Endothelial cell of umbilical vein (primary cell): ENCODE data around the gene MTSS2. TPM values are rescaled to one million over a fixed set of nuclear protein-coding genes. Genes with fewer than 3 reads are reported as not detected.

Source experiments
- BruUV-seq: library from RNA; stranded (reverse); fragments of 400-500 nt; replicated peaks from 2 replicates; lab custom pipeline; 2021; lab: Mats Ljungman, UMichigan
- CTCF ChIA-PET: fragments of 300-600, 350-600 bp; sonication (Branson Sonifier 250); formaldehyde crosslinking; loops from one replicate; lab custom pipeline; 2021; ENCODE audit warnings: antibody characterized with exemption, inconsistent platforms; lab: Charles Lee
- POLR2A ChIA-PET: fragments of 300-600, 350-600 bp; sonication (Branson Sonifier 250); formaldehyde crosslinking; loops from one replicate; lab custom pipeline; 2021; ENCODE audit warnings: antibody characterized with exemption, inconsistent platforms; lab: Charles Lee
- DNase-seq: peaks from one replicate; pipeline ENCODE4 v3.0.0-alpha.2; 2011; ENCODE audit warnings: low read depth, low spot score
- FAIRE-seq: peaks from 2 replicates; lab custom pipeline; 2011; peaks lifted over from hg19 to GRCh38; lab: Jason Lieb, UNC
- H2AFZ ChIP-seq: 2 replicates; pipeline ENCODE4 v1.6.0; 2012; ENCODE audit warnings: low read depth, low read length, control low read depth, inconsistent platforms
- H3K27ac ChIP-seq: 2 replicates; pipeline ENCODE4 v1.5.1; 2011; ENCODE audit warnings: low read depth, mild to moderate bottlenecking, control low read depth, low read length, moderate library complexity; ENCODE audit not compliant: insufficient read depth
- H3K27me3 ChIP-seq, 2 experiments: 2 replicates each; pipeline versions ENCODE4 v1.6.0 to v1.6.1; 2011; ENCODE audit warnings: low read length in 2 of 2, mixed read lengths in 1 of 2; ENCODE audit not compliant: control insufficient read depth in 2 of 2, insufficient read depth in 2 of 2
- H3K36me3 ChIP-seq, 2 experiments: 2 replicates in 1 of 2; 3 replicates in 1 of 2; pipeline ENCODE4 v1.5.1; 2011; ENCODE audit warnings: low read length in 2 of 2, mild to moderate bottlenecking in 1 of 2, moderate library complexity in 1 of 2; ENCODE audit not compliant: control insufficient read depth in 2 of 2, insufficient read depth in 2 of 2; ENCODE audit errors: extremely low read depth in 1 of 2
- H3K4me1 ChIP-seq: 3 replicates; pipeline ENCODE4 v1.5.1; 2011; ENCODE audit warnings: mild to moderate bottlenecking, low read length; ENCODE audit not compliant: control insufficient read depth, insufficient read depth; ENCODE audit errors: extremely low read depth
- H3K4me2 ChIP-seq: 2 replicates; pipeline ENCODE4 v1.6.1; 2011; ENCODE audit warnings: low read length, control low read depth, mixed read lengths; ENCODE audit not compliant: insufficient read depth
- H3K4me3 ChIP-seq, 3 experiments: fragments of 200-600 bp in 1 of 3; sonication (generic), shearing (Covaris generic) in 1 of 3; replicated peaks in 1 of 3; 2 replicates each; pipeline ENCODE4 v1.5.1; 2011 to 2016; ENCODE audit warnings: control low read depth in 3 of 3, low read length in 3 of 3, mild to moderate bottlenecking in 2 of 3, inconsistent platforms in 1 of 3, low read depth in 1 of 3, moderate library complexity in 1 of 3; ENCODE audit not compliant: insufficient read depth in 1 of 3
- H3K79me2 ChIP-seq: 2 replicates; pipeline ENCODE4 v1.6.0; 2012; ENCODE audit warnings: low read length, inconsistent platforms; ENCODE audit not compliant: control insufficient read depth, insufficient read depth
- H3K9ac ChIP-seq: replicated peaks from 2 replicates; pipeline ENCODE3; 2011; ENCODE audit warnings: low read length, control low read depth; ENCODE audit not compliant: insufficient read depth; ENCODE audit errors: extremely low read depth
- H3K9me1 ChIP-seq: replicated peaks from 3 replicates; pipeline ENCODE4 v1.6.0; 2011; ENCODE audit warnings: mild to moderate bottlenecking, low read length; ENCODE audit not compliant: control insufficient read depth, insufficient read depth; ENCODE audit errors: extremely low read depth
- H3K9me3 ChIP-seq: replicated peaks from 2 replicates; pipeline ENCODE4 v1.5.1; 2012; ENCODE audit warnings: low read length, inconsistent platforms; ENCODE audit not compliant: control insufficient read depth, insufficient read depth
- H4K20me1 ChIP-seq: replicated peaks from 2 replicates; pipeline ENCODE3; 2011; ENCODE audit warnings: mild to moderate bottlenecking, low read length; ENCODE audit not compliant: control insufficient read depth, insufficient read depth; ENCODE audit errors: extremely low read depth
- EZH2 ChIP-seq: IDR thresholded peaks from 2 replicates; pipeline ENCODE4 v1.6.1; 2012; ENCODE audit warnings: borderline replicate concordance, low read depth, mild to moderate bottlenecking, moderate library complexity, low read length, inconsistent platforms; ENCODE audit not compliant: severe bottlenecking
- FOS ChIP-seq: IDR thresholded peaks from 2 replicates; pipeline ENCODE4 v1.6.1; 2011; ENCODE audit warnings: mild to moderate bottlenecking, low read length, moderate library complexity, borderline replicate concordance; ENCODE audit not compliant: insufficient read depth
- GATA2 ChIP-seq: IDR thresholded peaks from 2 replicates; pipeline ENCODE4 v1.7.0; 2011; ENCODE audit warnings: low read depth, mild to moderate bottlenecking, moderate library complexity, mixed read lengths, low read length; ENCODE audit not compliant: insufficient read length, insufficient read depth
- JUN ChIP-seq: IDR thresholded peaks from 2 replicates; pipeline ENCODE4 v1.6.1; 2011; ENCODE audit warnings: borderline replicate concordance, low read depth; ENCODE audit not compliant: insufficient read length, insufficient read depth
- MYC ChIP-seq: IDR thresholded peaks from one replicate; pipeline ENCODE4 v1.6.1; 2011; ENCODE audit warnings: mild to moderate bottlenecking, low read depth, low read length
- POLR2A ChIP-seq: IDR thresholded peaks from 2 replicates; pipeline ENCODE4 v1.6.1; 2012; ENCODE audit warnings: low read depth, mild to moderate bottlenecking, control low read depth, low read length
- POLR2AphosphoS5 ChIP-seq: IDR thresholded peaks from 2 replicates; pipeline ENCODE4 v1.6.1; 2012; ENCODE audit warnings: low read depth, mild to moderate bottlenecking, control low read depth, low read length, moderate library complexity; ENCODE audit not compliant: insufficient read depth
- dilution Hi-C: fragments of 300-500 bp; cut with MboI; formaldehyde crosslinking; loops from one replicate; pipeline ENCODE4 v1.15.0; 2019; ENCODE audit warnings: low sequenced_read_pairs; ENCODE audit not compliant: extremely low pct_ligation_motif_present
- intact Hi-C: fragments of 100-400 bp; cut with micrococcal nuclease; formaldehyde crosslinking; loops from one replicate; pipeline ENCODE4 v1.10.0; 2022
- polyA plus RNA-seq, 4 experiments: library from polyadenylated mRNA; depleted of rRNA in 3 of 4; stranded (reverse) in 3 of 4; unstranded in 1 of 4; fragments of >200 nt; gene quantifications; 2 replicates each; pipeline versions ENCODE4 v1.2.1 to v1.2.3, GENCODE V29; 2011 to 2012; ENCODE audit warnings: missing spikeins in 1 of 4
- total RNA-seq: library from RNA; stranded (reverse); gene quantifications from 2 replicates; pipeline ENCODE4 v1.2.3, GENCODE V29; 2021
- TF ChIP-seq, protein P1 (sequence below), 2 donors: IDR thresholded peaks; 1 replicate in 1 of 2; 2 replicates in 1 of 2; pipeline ENCODE4 v1.5.1; 2011; ENCODE audit warnings: low read length in 2 of 2, mild to moderate bottlenecking in 2 of 2, moderate library complexity in 2 of 2, control low read depth in 1 of 2, inconsistent platforms in 1 of 2, low read depth in 1 of 2; ENCODE audit not compliant: insufficient read depth in 1 of 2; ENCODE audit errors: extremely low read depth in 1 of 2
- TF ChIP-seq, protein P2 (sequence below): IDR thresholded peaks from 2 replicates; pipeline ENCODE4 v1.6.1; 2011; ENCODE audit not compliant: insufficient read depth, insufficient read length

MTSS2 gene
- total and polyA plus RNA-seq, 2 donors (not counting 3 experiments of a cell fraction or from before 2014, with no cell fraction given): 38.4 to 42.3 TPM

DNA sequence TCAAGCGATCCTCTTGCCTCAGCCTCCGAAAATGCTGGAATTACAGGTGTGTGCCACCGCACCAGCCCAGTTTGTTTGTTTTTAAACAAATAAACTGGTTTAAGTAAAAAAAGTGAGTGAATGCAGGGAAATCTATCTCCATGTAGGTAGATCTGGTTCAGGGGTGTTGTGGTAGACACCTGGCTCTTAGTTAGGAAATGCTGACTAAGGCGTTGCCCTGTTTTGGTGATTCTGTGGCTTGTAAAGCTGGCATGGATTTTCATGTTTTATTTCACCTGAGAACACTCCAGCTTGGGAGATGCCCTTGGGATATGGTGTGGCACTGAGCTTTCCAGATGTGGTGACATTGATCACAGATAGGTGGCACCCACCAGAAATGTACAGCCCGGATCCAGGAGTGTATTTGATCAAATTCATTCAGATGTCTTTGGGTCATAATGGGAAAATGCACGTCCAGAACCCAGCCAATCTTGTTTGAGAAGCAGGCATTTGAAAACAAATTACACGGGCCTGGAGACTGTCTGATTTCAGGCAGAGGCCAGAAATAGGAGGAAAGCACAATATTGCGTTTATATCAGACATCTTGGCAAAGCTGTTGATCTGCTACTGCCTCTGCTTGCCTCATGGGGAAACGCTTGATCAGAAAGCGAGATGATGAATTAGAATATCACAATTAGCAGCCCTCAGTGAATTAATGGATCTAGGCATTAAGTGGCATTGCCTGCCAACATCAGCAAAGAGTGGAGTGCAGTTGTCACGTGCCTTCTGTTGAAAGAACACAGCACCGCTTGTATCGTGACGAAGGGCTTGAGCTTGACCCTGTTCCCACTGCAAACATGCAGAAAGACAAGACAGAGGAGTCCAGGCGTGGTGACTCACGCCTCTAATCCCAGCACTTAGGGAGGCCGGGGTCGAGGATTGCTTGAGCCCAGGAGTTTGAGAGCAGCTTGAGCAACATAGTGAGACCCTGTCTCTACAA, 46.8 kb downstream of the MTSS2 start:
- peaks cover 22% of the 10 kb centered on the region for H3K4me1 ChIP-seq
- H3K4me3 ChIP-seq: no peak overlapping the region
- intact Hi-C loops: no loop called here
- no TSS peak for BruUV-seq
- no peak overlapping the region for H3K4me2 ChIP-seq
- TF ChIP-seq FOS (no peak), POLR2AphosphoS5 (no peak), GATA2 (no peak), EZH2 (no peak), POLR2A (no peak), JUN (no peak), MYC (no peak)
- TF ChIP-seq, protein P1, sequence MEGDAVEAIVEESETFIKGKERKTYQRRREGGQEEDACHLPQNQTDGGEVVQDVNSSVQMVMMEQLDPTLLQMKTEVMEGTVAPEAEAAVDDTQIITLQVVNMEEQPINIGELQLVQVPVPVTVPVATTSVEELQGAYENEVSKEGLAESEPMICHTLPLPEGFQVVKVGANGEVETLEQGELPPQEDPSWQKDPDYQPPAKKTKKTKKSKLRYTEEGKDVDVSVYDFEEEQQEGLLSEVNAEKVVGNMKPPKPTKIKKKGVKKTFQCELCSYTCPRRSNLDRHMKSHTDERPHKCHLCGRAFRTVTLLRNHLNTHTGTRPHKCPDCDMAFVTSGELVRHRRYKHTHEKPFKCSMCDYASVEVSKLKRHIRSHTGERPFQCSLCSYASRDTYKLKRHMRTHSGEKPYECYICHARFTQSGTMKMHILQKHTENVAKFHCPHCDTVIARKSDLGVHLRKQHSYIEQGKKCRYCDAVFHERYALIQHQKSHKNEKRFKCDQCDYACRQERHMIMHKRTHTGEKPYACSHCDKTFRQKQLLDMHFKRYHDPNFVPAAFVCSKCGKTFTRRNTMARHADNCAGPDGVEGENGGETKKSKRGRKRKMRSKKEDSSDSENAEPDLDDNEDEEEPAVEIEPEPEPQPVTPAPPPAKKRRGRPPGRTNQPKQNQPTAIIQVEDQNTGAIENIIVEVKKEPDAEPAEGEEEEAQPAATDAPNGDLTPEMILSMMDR (IDR thresholded peaks at IDR 0.05; ENCODE audit: extremely low read depth in 1 of 2, insufficient read depth in 1 of 2, low read depth in 1 of 2, low read length in 2 of 2): no peak
- TF ChIP-seq, protein P2, sequence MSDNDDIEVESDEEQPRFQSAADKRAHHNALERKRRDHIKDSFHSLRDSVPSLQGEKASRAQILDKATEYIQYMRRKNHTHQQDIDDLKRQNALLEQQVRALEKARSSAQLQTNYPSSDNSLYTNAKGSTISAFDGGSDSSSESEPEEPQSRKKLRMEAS: no peak
- FAIRE-seq (no peak), DNase-seq (no peak)
- no peaks in the 10 kb centered on the region for H3K36me3 ChIP-seq
- H3K27me3 ChIP-seq: no peaks in the 10 kb centered on the region
- dilution Hi-C loops: no loop called here
- no peaks in the 10 kb centered on the region for H3K79me2 ChIP-seq
- H3K9me1 ChIP-seq: no peaks in the 10 kb centered on the region
- ChIA-PET POLR2A (no interaction called here), CTCF (interaction anchor here (0.7 to 1.7 kb wide), 4 partner anchors 14 to 77 kb away, joined by 4 to 7 read pairs (median 4); no protein-coding TSS in a partner anchor)
- H3K9ac ChIP-seq: no peak overlapping the region
- no peaks in the 10 kb centered on the region for H4K20me1 ChIP-seq
- no peak overlapping the region for H2AFZ ChIP-seq
- no peaks in the 10 kb centered on the region for H3K9me3 ChIP-seq
- H3K27ac ChIP-seq: no peak overlapping the region

Other genes starting within 250 kb of the MTSS2 start
- 50.2 and 50.4 TPM in 2 replicates for gene ST3GAL2, start 247.0 kb downstream of the MTSS2 start, total RNA-seq
- 23.0 and 33.3 TPM in 2 replicates for gene ST3GAL2, start 247.0 kb downstream of the MTSS2 start, polyA plus RNA-seq
- 13.2 and 18.0 TPM in 2 replicates for gene FCSK, start 231.5 kb downstream of the MTSS2 start, total RNA-seq
- 11.4 and 12.4 TPM in 2 replicates for gene FCSK, start 231.5 kb downstream of the MTSS2 start, polyA plus RNA-seq
- 46.5 and 61.2 TPM in 2 replicates for gene COG4, start 162.5 kb downstream of the MTSS2 start, total RNA-seq
- gene COG4, start 162.5 kb downstream of the MTSS2 start, polyA plus RNA-seq: 53.7 and 56.2 TPM in 2 replicates
- gene SF3B3, start 162.2 kb downstream of the MTSS2 start, total RNA-seq: 303 and 324 TPM in 2 replicates
- gene SF3B3, start 162.2 kb downstream of the MTSS2 start, polyA plus RNA-seq: 143 and 167 TPM in 2 replicates
- gene IL34, start 39.5 kb downstream of the MTSS2 start, total RNA-seq: 0.23 and 0.97 TPM in 2 replicates
- gene IL34, start 39.5 kb downstream of the MTSS2 start, polyA plus RNA-seq: 0.88 and 1.0 TPM in 2 replicates
- gene VAC14, start 115.1 kb upstream of the MTSS2 start, total RNA-seq: 37.6 and 44.4 TPM in 2 replicates
- 57.9 and 68.2 TPM in 2 replicates for gene VAC14, start 115.1 kb upstream of the MTSS2 start, polyA plus RNA-seq